HCT116 (cell line): Measurements from ENCODE around the gene PDK4. TPM values are rescaled to one million over a fixed set of nuclear protein-coding genes. Genes with fewer than 3 reads are reported as not detected.

ENCODE experiments used
- ATAC-seq: fragments of 200-7000 bp; cut with Tn5 transposase; 2 replicates; pipeline ENCODE4 v1.9.1; 2020; ENCODE audit warnings: mild to moderate bottlenecking, moderate library complexity
- BruUV-seq: library from RNA; stranded (reverse); fragments of 400-500 nt; replicated peaks from 2 replicates; lab custom pipeline; 2021; lab: Mats Ljungman, UMichigan
- CTCF ChIA-PET: fragments of 300-600 bp; sonication (Branson Sonifier 250); formaldehyde crosslinking; loops from one replicate; lab custom pipeline; 2021; ENCODE audit warnings: antibody characterized with exemption; lab: Charles Lee
- POLR2A ChIA-PET: fragments of 300-600, 350-600 bp; sonication (Branson Sonifier 250); formaldehyde crosslinking; loops from one replicate; lab custom pipeline; 2021; ENCODE audit warnings: antibody characterized with exemption; lab: Charles Lee
- RAD21 ChIA-PET, 2 experiments: fragments of 300-600 bp; sonication (Branson Sonifier 250); formaldehyde crosslinking; loops; one replicate each; lab custom pipeline; 2023; ENCODE audit warnings: low total read pairs in 2 of 2; ENCODE audit not compliant: uncharacterized antibody in 2 of 2, unreplicated experiment in 2 of 2, low non-redundant PET in 1 of 2; lab: Charles Lee
- DNase-seq: peaks from one replicate; pipeline ENCODE4 v3.0.0-alpha.2; 2010; ENCODE audit warnings: low read depth, low spot score
- H2AFZ ChIP-seq: fragments of 200-600 bp; shearing (Covaris generic), sonication (generic); 2 replicates; pipeline ENCODE4 v1.6.1; 2017; ENCODE audit warnings: low read depth, mixed run types, mixed read lengths, antibody characterized with exemption, low read length; ENCODE audit not compliant: poor library complexity, severe bottlenecking
- H3K27ac ChIP-seq: 2 replicates; pipeline ENCODE4 v1.5.1; 2012; ENCODE audit warnings: low read depth, low read length
- H3K27me3 ChIP-seq: fragments of 200-600 bp; sonication (generic); 2 replicates; pipeline ENCODE4 v1.6.1; 2016; ENCODE audit warnings: mixed run types, low read length, mixed read lengths; ENCODE audit not compliant: insufficient read depth
- H3K36me3 ChIP-seq, 2 experiments: fragments of 200-500 bp in 1 of 2; fragments of 200-600 bp in 1 of 2; sonication (Bioruptor generic) in 1 of 2; sonication (generic) in 1 of 2; 2 replicates each; pipeline versions ENCODE4 v1.5.1 to v1.6.1; 2014 to 2016; ENCODE audit warnings: low read length in 2 of 2, inconsistent platforms in 1 of 2, mixed read lengths in 1 of 2, mixed run types in 1 of 2; ENCODE audit not compliant: insufficient read depth in 2 of 2, control insufficient read depth in 1 of 2
- H3K4me1 ChIP-seq, 2 experiments: fragments of 200-600 bp in 1 of 2; sonication (generic) in 1 of 2; 2 replicates each; pipeline versions ENCODE4 v1.5.1 to v1.6.1; 2012 to 2017; ENCODE audit warnings: low read length in 2 of 2, inconsistent platforms in 1 of 2, mild to moderate bottlenecking in 1 of 2, mixed read lengths in 1 of 2, mixed run types in 1 of 2, moderate library complexity in 1 of 2; ENCODE audit not compliant: insufficient read depth in 2 of 2, control insufficient read depth in 1 of 2
- H3K4me2 ChIP-seq: fragments of 200-600 bp; sonication (generic); 2 replicates; pipeline ENCODE4 v1.6.1; 2017; ENCODE audit warnings: mixed run types, low read length, mixed read lengths
- H3K4me3 ChIP-seq, 2 experiments: fragments of 200-600 bp in 1 of 2; sonication (generic) in 1 of 2; replicated peaks in 1 of 2; 2 replicates each; pipeline ENCODE4 v1.5.1; 2011 to 2016; ENCODE audit warnings: low read length in 2 of 2, control low read depth in 1 of 2, low read depth in 1 of 2, mild to moderate bottlenecking in 1 of 2, mixed read lengths in 1 of 2, mixed run types in 1 of 2
- H3K79me2 ChIP-seq: fragments of 200-600 bp; sonication (generic); 2 replicates; pipeline ENCODE4 v1.6.1; 2017; ENCODE audit warnings: mild to moderate bottlenecking, mixed run types, low read length, moderate library complexity, mixed read lengths; ENCODE audit not compliant: insufficient read depth
- H3K9ac ChIP-seq: fragments of 200-600 bp; sonication (generic); 2 replicates; pipeline ENCODE4 v1.6.1; 2016; ENCODE audit warnings: low read length, mixed read lengths
- H3K9me2 ChIP-seq: fragments of 200-600 bp; sonication (generic), shearing (Covaris generic); 2 replicates; pipeline ENCODE4 v1.6.1; 2017; ENCODE audit warnings: mixed run types, mild to moderate bottlenecking, moderate library complexity; ENCODE audit not compliant: insufficient read depth
- H3K9me3 ChIP-seq, 2 experiments: fragments of 200-500 bp in 1 of 2; fragments of 200-600 bp in 1 of 2; sonication (Bioruptor generic) in 1 of 2; sonication (generic) in 1 of 2; 2 replicates each; pipeline ENCODE4 v1.6.1; 2014 to 2017; ENCODE audit warnings: low read length in 2 of 2, mixed read lengths in 2 of 2, inconsistent platforms in 1 of 2, low read depth in 1 of 2, mild to moderate bottlenecking in 1 of 2, mixed run types in 1 of 2, moderate library complexity in 1 of 2; ENCODE audit not compliant: control insufficient read depth in 1 of 2, insufficient read depth in 1 of 2
- H4K20me1 ChIP-seq: fragments of 200-600 bp; sonication (generic), shearing (Covaris generic); 2 replicates; pipeline ENCODE4 v1.6.1; 2017; ENCODE audit warnings: mixed run types, mild to moderate bottlenecking, moderate library complexity; ENCODE audit not compliant: insufficient read depth
- ATF3 ChIP-seq: IDR thresholded peaks from 2 replicates; pipeline ENCODE4 v1.6.1; 2012
- CBX3 ChIP-seq: IDR thresholded peaks from 2 replicates; pipeline ENCODE4 v1.6.1; 2012; ENCODE audit warnings: low read depth
- EGR1 ChIP-seq: IDR thresholded peaks from 2 replicates; pipeline ENCODE4 v1.6.1; 2012; ENCODE audit warnings: low read depth
- EZH2 ChIP-seq: fragments of 200-600 bp; sonication (generic); IDR thresholded peaks from 2 replicates; pipeline ENCODE4 v1.6.1; 2017; ENCODE audit warnings: antibody characterized with exemption, mixed run types
- POLR2AphosphoS5 ChIP-seq: IDR thresholded peaks from 2 replicates; pipeline ENCODE4 v1.6.1; 2011; ENCODE audit warnings: mild to moderate bottlenecking, low read depth, low read length, moderate library complexity
- RAD21 ChIP-seq: IDR thresholded peaks from 2 replicates; pipeline ENCODE4 v1.6.1; 2012; ENCODE audit warnings: low read depth, mild to moderate bottlenecking
- SIN3A ChIP-seq: IDR thresholded peaks from 2 replicates; pipeline ENCODE4 v1.6.1; 2012; ENCODE audit warnings: low read depth
- SP1 ChIP-seq: IDR thresholded peaks from 2 replicates; pipeline ENCODE4 v1.6.1; 2012; ENCODE audit warnings: low read depth
- SRF ChIP-seq: IDR thresholded peaks from 2 replicates; pipeline ENCODE4 v1.6.1; 2012; ENCODE audit warnings: low read depth
- YY1 ChIP-seq: IDR thresholded peaks from 2 replicates; pipeline ENCODE4 v1.6.1; 2011; ENCODE audit warnings: low read length, low read depth, moderate library complexity, mild to moderate bottlenecking; ENCODE audit not compliant: insufficient replicate concordance; ENCODE audit errors: extremely low read depth
- ZNF274 ChIP-seq: fragments of 200-500 bp; sonication (Bioruptor generic); IDR thresholded peaks from 2 replicates; pipeline ENCODE4 v1.6.1; 2014; ENCODE audit warnings: mild to moderate bottlenecking, low read depth, low read length, inconsistent platforms
- intact Hi-C: fragments of 100-400 bp; cut with micrococcal nuclease; formaldehyde crosslinking; loops from 2 replicates; pipeline ENCODE4 v1.10.0; 2022
- total RNA-seq: library from RNA; stranded (reverse); gene quantifications from one replicate; pipeline ENCODE4 v1.2.1, GENCODE V29; 2021; ENCODE audit not compliant: unreplicated experiment
- TF ChIP-seq, protein P1 (sequence below): IDR thresholded peaks from 2 replicates; pipeline ENCODE4 v1.6.1; 2012; ENCODE audit warnings: low read depth

The PDK4 gene
- total RNA-seq, 1 experiment from 2014 or later = 2.1 TPM

DNA sequence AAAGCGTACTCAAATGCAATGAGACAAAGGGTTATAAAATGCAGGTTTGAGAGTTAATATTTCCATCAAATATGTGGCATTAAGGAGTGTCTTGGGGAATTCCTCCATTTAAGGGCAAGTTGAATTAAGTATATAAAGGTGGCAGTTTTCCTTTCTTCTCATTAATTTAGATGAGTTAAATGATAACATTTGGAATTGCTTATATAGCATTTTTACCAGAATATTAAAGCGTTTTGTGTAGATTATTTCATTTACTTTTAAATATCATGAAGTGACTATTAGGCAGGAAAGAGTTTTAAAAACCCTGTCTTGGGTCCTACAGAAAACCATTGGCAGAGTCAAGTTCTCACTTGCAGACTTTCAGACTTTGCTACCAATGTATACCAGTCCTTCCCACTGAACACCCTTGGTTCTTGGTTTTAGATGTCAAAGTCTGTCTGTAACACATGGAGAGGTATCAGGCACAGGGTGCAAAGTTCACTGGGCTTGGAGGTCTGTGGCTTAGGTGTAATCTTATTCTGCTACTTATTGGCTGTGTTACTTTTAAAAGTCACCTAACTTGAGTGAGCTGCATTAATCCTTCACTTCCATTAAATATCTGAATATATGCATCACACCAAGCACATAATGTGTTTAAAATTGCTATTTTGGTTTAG lies 59.5 kb downstream of the PDK4 start:
- H3K4me2 ChIP-seq = no peak overlapping the region
- POLR2A ChIA-PET = no interaction called here
- H3K36me3 ChIP-seq = no peaks in the 10 kb centered on the region
- no peaks in the 10 kb centered on the region for H3K27me3 ChIP-seq
- H2AFZ ChIP-seq = no peak overlapping the region
- DNase-seq = no peak
- H3K4me1 ChIP-seq = no peaks in the 10 kb centered on the region
- H4K20me1 ChIP-seq = no peaks in the 10 kb centered on the region
- RAD21 ChIA-PET = no interaction called here
- H3K4me3 ChIP-seq = no peak overlapping the region
- no peak for TF ChIP-seq POLR2AphosphoS5
- no peak for TF ChIP-seq SRF
- TF ChIP-seq ZNF274 = no peak
- TF ChIP-seq YY1 = no peak
- TF ChIP-seq CBX3 = no peak
- TF ChIP-seq EGR1 = no peak
- CTCF ChIA-PET = no interaction called here
- no peak overlapping the region for H3K27ac ChIP-seq
- H3K9me3 ChIP-seq = no peaks in the 10 kb centered on the region
- no peak for ATAC-seq
- no peaks in the 10 kb centered on the region for H3K9me2 ChIP-seq
- BruUV-seq = no TSS peak
- no peak overlapping the region for H3K9ac ChIP-seq
- no peaks in the 10 kb centered on the region for H3K79me2 ChIP-seq
- intact Hi-C loops = no loop called here

DNA sequence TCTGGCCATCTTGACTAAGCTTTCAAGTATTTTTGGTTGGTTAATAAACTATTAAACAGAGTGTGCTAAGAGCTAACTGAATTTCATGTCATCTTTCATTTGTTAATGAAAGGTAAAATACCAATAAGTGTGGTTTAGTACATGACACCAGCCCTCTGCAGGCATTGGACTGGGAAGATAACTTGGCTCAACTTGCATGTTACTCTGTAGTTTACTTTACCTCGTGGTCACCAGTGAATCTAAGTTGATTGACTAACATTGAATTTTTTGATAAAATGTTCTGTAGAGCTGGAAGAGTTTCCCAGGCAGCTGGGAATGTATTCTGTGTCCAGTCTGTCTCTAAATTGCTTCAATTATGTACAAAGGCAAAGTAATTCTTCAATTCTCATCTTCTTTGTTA lies 60.7 kb downstream of the PDK4 start:
- no TSS peak for BruUV-seq
- Histone ChIP-seq H3K79me2 (no peaks in the 10 kb centered on the region), H3K9me3 (no peaks in the 10 kb centered on the region), H3K27me3 (no peaks in the 10 kb centered on the region), H3K4me1 (no peaks in the 10 kb centered on the region), H3K9ac (no peak overlapping the region), H3K4me2 (no peak overlapping the region)
- POLR2A ChIA-PET = no interaction called here
- intact Hi-C loops = no loop called here
- TF ChIP-seq EZH2 (no peak), SP1 (no peak), YY1 (no peak), ATF3 (no peak), SIN3A (no peak), EGR1 (no peak), RAD21 (no peak)
- TF ChIP-seq, protein P1, sequence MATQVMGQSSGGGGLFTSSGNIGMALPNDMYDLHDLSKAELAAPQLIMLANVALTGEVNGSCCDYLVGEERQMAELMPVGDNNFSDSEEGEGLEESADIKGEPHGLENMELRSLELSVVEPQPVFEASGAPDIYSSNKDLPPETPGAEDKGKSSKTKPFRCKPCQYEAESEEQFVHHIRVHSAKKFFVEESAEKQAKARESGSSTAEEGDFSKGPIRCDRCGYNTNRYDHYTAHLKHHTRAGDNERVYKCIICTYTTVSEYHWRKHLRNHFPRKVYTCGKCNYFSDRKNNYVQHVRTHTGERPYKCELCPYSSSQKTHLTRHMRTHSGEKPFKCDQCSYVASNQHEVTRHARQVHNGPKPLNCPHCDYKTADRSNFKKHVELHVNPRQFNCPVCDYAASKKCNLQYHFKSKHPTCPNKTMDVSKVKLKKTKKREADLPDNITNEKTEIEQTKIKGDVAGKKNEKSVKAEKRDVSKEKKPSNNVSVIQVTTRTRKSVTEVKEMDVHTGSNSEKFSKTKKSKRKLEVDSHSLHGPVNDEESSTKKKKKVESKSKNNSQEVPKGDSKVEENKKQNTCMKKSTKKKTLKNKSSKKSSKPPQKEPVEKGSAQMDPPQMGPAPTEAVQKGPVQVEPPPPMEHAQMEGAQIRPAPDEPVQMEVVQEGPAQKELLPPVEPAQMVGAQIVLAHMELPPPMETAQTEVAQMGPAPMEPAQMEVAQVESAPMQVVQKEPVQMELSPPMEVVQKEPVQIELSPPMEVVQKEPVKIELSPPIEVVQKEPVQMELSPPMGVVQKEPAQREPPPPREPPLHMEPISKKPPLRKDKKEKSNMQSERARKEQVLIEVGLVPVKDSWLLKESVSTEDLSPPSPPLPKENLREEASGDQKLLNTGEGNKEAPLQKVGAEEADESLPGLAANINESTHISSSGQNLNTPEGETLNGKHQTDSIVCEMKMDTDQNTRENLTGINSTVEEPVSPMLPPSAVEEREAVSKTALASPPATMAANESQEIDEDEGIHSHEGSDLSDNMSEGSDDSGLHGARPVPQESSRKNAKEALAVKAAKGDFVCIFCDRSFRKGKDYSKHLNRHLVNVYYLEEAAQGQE = no peak
- TF ChIP-seq, all 23 proteins: peak for 0
- DNase-seq (no peak), ATAC-seq (no peak)
- H3K4me3 ChIP-seq = no peak overlapping the region
- H3K36me3 ChIP-seq = no peaks in the 10 kb centered on the region
- no peak overlapping the region for H3K27ac ChIP-seq
- ChIA-PET CTCF (interaction anchor here (1.3 kb wide), 1 partner anchor 9 kb away, joined by 6 read pairs; no protein-coding TSS in a partner anchor), RAD21 (no interaction called here)
- H2AFZ ChIP-seq = no peak overlapping the region
- H3K9me2 ChIP-seq = no peaks in the 10 kb centered on the region
- no peaks in the 10 kb centered on the region for H4K20me1 ChIP-seq
